Activated CD4-positive, CD25-positive, alpha-beta regulatory T cell treated with anti-CD3 and anti-CD28 coated beads, Interleukin-2, amount 50 U/mL, for 24 hours (primary cell): ENCODE data around the gene MYO1G.

Experiments used
- ATAC-seq, 2 donors: fragments of 150-1000 bp; cut with Tn5 transposase; one replicate each; pipeline ENCODE4 v1.10.0; 2021; ENCODE audit warnings: mild to moderate bottlenecking in 1 of 2, moderate library complexity in 1 of 2

MYO1G gene

GRCh38 chr7:44980393-44981034, 1.7 kb upstream of the MYO1G start:
- ATAC-seq, result peak; percentile 62 to 65

GRCh38 chr7:44979481-44980392, 922 bp upstream of the MYO1G start:
- no peak for ATAC-seq

GRCh38 chr7:44977959-44978335, 868 bp downstream of the MYO1G start:
- ATAC-seq, result no peak

- ATAC-seq, result peak; percentile 58 to 60
These were observed 1.4 kb downstream of the MYO1G start for GRCh38 chr7:44977304-44977958.

GRCh38 chr7:44976746-44977196, 2.0 kb downstream of the MYO1G start:
- ATAC-seq, result no peak

GRCh38 chr7:44976040-44976745, 2.6 kb downstream of the MYO1G start:
- no peak for ATAC-seq

GRCh38 chr7:44975331-44976039, 3.3 kb downstream of the MYO1G start:
- ATAC-seq, result no peak

- ATAC-seq, result no peak
These were observed 4.3 kb downstream of the MYO1G start for GRCh38 chr7:44974549-44974948.

- peak in 1 of 2 donors; percentile 12 for ATAC-seq
These were observed 5.0 kb downstream of the MYO1G start for GRCh38 chr7:44973610-44974401.

GRCh38 chr7:44972562-44972961, 6.3 kb downstream of the MYO1G start:
- no peak for ATAC-seq

- ATAC-seq, result no peak
These were observed 6.8 kb downstream of the MYO1G start for GRCh38 chr7:44971902-44972441.

- no peak for ATAC-seq
These were observed 7.5 kb downstream of the MYO1G start for GRCh38 chr7:44971188-44971901.

GRCh38 chr7:44970523-44971051, 8.2 kb downstream of the MYO1G start:
- ATAC-seq, result no peak

GRCh38 chr7:44969701-44970522, 8.9 kb downstream of the MYO1G start:
- no peak for ATAC-seq

- ATAC-seq, result no peak
These were observed 9.6 kb downstream of the MYO1G start for GRCh38 chr7:44969049-44969700.

GRCh38 chr7:44967571-44968446, 11.0 kb downstream of the MYO1G start:
- no peak for ATAC-seq

GRCh38 chr7:44966731-44967538, 11.9 kb downstream of the MYO1G start:
- ATAC-seq, result no peak
